ENCODE data around the gene C5orf15. TPM values are rescaled to one million over a fixed set of nuclear protein-coding genes. Genes with fewer than 3 reads are reported as not detected.

C5orf15 gene
- total RNA-seq, 1 experiment from 2014 or later, result 28.8 TPM

GRCh38 chr5:133912951-133913350, 55.5 kb downstream of the C5orf15 start:
- ATAC-seq (no peak), DNase-seq (ENCODE audit: low read depth, low spot score) (no peak)
- Histone ChIP-seq H3K9me3 (ENCODE audit: control insufficient read depth in 1 of 2, insufficient read depth in 1 of 2, low read depth in 1 of 2, low read length in 2 of 2) (no peaks in the 10 kb centered on the region), H3K9me2 (ENCODE audit: insufficient read depth) (no peaks in the 10 kb centered on the region), H3K9ac (ENCODE audit: low read length) (no peak overlapping the region), H2AFZ (ENCODE audit: low read depth, low read length, poor library complexity, severe bottlenecking) (no peak overlapping the region), H3K4me2 (ENCODE audit: low read length) (no peak overlapping the region), H3K4me1 (ENCODE audit: control insufficient read depth in 1 of 2, insufficient read depth in 2 of 2, low read length in 2 of 2) (no peaks in the 10 kb centered on the region), H3K79me2 (ENCODE audit: insufficient read depth, low read length) (no peaks in the 10 kb centered on the region), H3K27me3 (ENCODE audit: insufficient read depth, low read length) (no peaks in the 10 kb centered on the region), H3K27ac (ENCODE audit: low read depth, low read length) (no peak overlapping the region), H4K20me1 (ENCODE audit: insufficient read depth) (no peaks in the 10 kb centered on the region), H3K36me3 (ENCODE audit: control insufficient read depth in 1 of 2, insufficient read depth in 2 of 2, low read length in 2 of 2) (no peaks in the 10 kb centered on the region), H3K4me3 (replicated peaks in 1 of 2; ENCODE audit: low read depth in 1 of 2, low read length in 2 of 2) (no peak overlapping the region)
- BruUV-seq (replicated peaks), result no TSS peak
- ChIA-PET CTCF (no interaction called here), POLR2A (no interaction called here), RAD21 (ENCODE audit: low non-redundant PET in 1 of 2, low total read pairs in 2 of 2, uncharacterized antibody in 2 of 2, unreplicated experiment in 2 of 2) (no interaction called here)
- TF ChIP-seq ZBTB33 (IDR thresholded peaks at IDR 0.05; ENCODE audit: extremely low read depth, insufficient replicate concordance, low read length) (no peak), EZH2 (IDR thresholded peaks at IDR 0.05) (no peak), POLR2AphosphoS5 (IDR thresholded peaks at IDR 0.05; ENCODE audit: low read depth, low read length) (no peak), EZH2phosphoT487 (IDR thresholded peaks at IDR 0.05; ENCODE audit: borderline replicate concordance) (no peak), CTCF (IDR thresholded peaks at IDR 0.05 in 2 of 3, conservative IDR thresholded peaks at IDR 0.05 in 1 of 3; ENCODE audit: borderline replicate concordance in 1 of 3, insufficient read depth in 1 of 3, low read depth in 2 of 3, low read length in 2 of 3) (no peak), RAD21 (IDR thresholded peaks at IDR 0.05; ENCODE audit: low read depth) (no peak), JUND (IDR thresholded peaks at IDR 0.05) (no peak), REST (IDR thresholded peaks at IDR 0.05; ENCODE audit: low read depth) (no peak), FOSL1 (IDR thresholded peaks at IDR 0.05; ENCODE audit: low read depth) (no peak), SP1 (IDR thresholded peaks at IDR 0.05; ENCODE audit: low read depth) (no peak), YY1 (IDR thresholded peaks at IDR 0.05; ENCODE audit: extremely low read depth, insufficient replicate concordance, low read depth, low read length) (no peak), ZNF274 (IDR thresholded peaks at IDR 0.05; ENCODE audit: low read depth, low read length) (no peak), ATF3 (IDR thresholded peaks at IDR 0.05) (no peak), TCF7L2 (IDR thresholded peaks at IDR 0.05; ENCODE audit: borderline replicate concordance, extremely low read depth, insufficient read depth, insufficient read length) (no peak), POLR2A (IDR thresholded peaks at IDR 0.05; ENCODE audit: borderline replicate concordance, extremely low read depth, insufficient read depth, insufficient read length) (no peak), ELF1 (IDR thresholded peaks at IDR 0.05; ENCODE audit: borderline replicate concordance, low read depth) (no peak), SIN3A (IDR thresholded peaks at IDR 0.05; ENCODE audit: low read depth) (no peak), CEBPB (IDR thresholded peaks at IDR 0.05; ENCODE audit: low read depth) (no peak), MAX (IDR thresholded peaks at IDR 0.05) (no peak)
- intact Hi-C loops (cut with micrococcal nuclease), result no loop called here

Data from HCT116 (cell line).